H1 (cell line): Measurements from ENCODE around the gene SPATA16.

Experiments
- EZH2 ChIP-seq: fragments of 200-600 bp; sonication (generic); IDR thresholded peaks from 2 replicates; pipeline ENCODE4 v1.7.1; 2012; ENCODE audit warnings: low read depth, mild to moderate bottlenecking, moderate library complexity, low read length, inconsistent platforms; ENCODE audit not compliant: severe bottlenecking
- POLR2A ChIP-seq, 2 experiments: IDR thresholded peaks; 1 replicate in 1 of 2; 2 replicates in 1 of 2; pipeline ENCODE4 v1.6.1; 2011; ENCODE audit warnings: low read depth in 2 of 2, low read length in 2 of 2, mild to moderate bottlenecking in 2 of 2; ENCODE audit errors: control extremely low read depth in 1 of 2
- RFX5 ChIP-seq: IDR thresholded peaks from 2 replicates; pipeline ENCODE4 v1.6.1; 2011; ENCODE audit warnings: low read depth, low read length, improper control_type of control experiment, borderline replicate concordance
- SIN3A ChIP-seq, 2 experiments: IDR thresholded peaks in 1 of 2; conservative IDR thresholded peaks in 1 of 2; 2 replicates each; pipeline ENCODE4 v1.6.1; 2011 to 2012; ENCODE audit warnings: low read length in 2 of 2, improper control_type of control experiment in 1 of 2, low read depth in 1 of 2, mild to moderate bottlenecking in 1 of 2
- TF ChIP-seq, protein P1 (sequence below), 3 experiments: IDR thresholded peaks; 1 replicate in 2 of 3; 2 replicates in 1 of 3; pipeline versions ENCODE4 v1.5.1 to v1.6.1; 2011; ENCODE audit warnings: low read length in 3 of 3, mild to moderate bottlenecking in 3 of 3, inconsistent platforms in 2 of 3, low read depth in 1 of 3, moderate library complexity in 1 of 3; ENCODE audit not compliant: insufficient read depth in 1 of 3; ENCODE audit errors: control extremely low read depth in 1 of 3
- TF ChIP-seq, protein P2 (sequence below): IDR thresholded peaks from 2 replicates; pipeline ENCODE4 v1.6.1; 2012; ENCODE audit warnings: inconsistent platforms
- TF ChIP-seq, protein P3 (sequence below): IDR thresholded peaks from 2 replicates; pipeline ENCODE4 v1.6.1; 2012; ENCODE audit warnings: inconsistent platforms

DNA sequence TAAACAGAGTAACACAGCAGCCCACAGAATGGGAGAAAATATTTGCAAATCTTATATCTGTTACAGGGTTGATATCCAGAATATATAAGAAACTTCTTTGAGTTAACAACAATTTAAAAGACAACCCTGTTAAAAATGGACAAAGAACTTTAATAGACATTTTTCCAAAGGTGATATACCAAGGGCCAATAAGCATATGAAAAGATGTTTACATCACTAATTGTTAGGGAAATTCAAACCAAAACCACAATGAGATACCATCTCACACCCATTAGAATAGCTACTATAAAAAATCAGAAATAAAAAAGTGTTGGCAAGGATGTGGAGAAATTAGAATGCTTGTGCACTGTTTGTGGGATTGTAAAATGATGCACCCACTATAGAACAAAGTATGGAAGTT is 110.8 kb downstream of the SPATA16 start:
- TF ChIP-seq RFX5 (no peak), EZH2 (no peak), POLR2A (IDR thresholded peaks at IDR 0.05; ENCODE audit: control extremely low read depth in 1 of 2, low read depth in 2 of 2, low read length in 2 of 2) (no peak), SIN3A (conservative IDR thresholded peaks at IDR 0.05 in 1 of 2, IDR thresholded peaks at IDR 0.05 in 1 of 2; ENCODE audit: low read depth in 1 of 2, low read length in 2 of 2) (no peak)
- TF ChIP-seq, protein P1, sequence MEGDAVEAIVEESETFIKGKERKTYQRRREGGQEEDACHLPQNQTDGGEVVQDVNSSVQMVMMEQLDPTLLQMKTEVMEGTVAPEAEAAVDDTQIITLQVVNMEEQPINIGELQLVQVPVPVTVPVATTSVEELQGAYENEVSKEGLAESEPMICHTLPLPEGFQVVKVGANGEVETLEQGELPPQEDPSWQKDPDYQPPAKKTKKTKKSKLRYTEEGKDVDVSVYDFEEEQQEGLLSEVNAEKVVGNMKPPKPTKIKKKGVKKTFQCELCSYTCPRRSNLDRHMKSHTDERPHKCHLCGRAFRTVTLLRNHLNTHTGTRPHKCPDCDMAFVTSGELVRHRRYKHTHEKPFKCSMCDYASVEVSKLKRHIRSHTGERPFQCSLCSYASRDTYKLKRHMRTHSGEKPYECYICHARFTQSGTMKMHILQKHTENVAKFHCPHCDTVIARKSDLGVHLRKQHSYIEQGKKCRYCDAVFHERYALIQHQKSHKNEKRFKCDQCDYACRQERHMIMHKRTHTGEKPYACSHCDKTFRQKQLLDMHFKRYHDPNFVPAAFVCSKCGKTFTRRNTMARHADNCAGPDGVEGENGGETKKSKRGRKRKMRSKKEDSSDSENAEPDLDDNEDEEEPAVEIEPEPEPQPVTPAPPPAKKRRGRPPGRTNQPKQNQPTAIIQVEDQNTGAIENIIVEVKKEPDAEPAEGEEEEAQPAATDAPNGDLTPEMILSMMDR (IDR thresholded peaks at IDR 0.05; ENCODE audit: control extremely low read depth in 1 of 3, insufficient read depth in 1 of 3, low read depth in 1 of 3, low read length in 3 of 3) = no peak
- TF ChIP-seq, protein P2, sequence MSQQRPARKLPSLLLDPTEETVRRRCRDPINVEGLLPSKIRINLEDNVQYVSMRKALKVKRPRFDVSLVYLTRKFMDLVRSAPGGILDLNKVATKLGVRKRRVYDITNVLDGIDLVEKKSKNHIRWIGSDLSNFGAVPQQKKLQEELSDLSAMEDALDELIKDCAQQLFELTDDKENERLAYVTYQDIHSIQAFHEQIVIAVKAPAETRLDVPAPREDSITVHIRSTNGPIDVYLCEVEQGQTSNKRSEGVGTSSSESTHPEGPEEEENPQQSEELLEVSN = no peak
- TF ChIP-seq, protein P3, sequence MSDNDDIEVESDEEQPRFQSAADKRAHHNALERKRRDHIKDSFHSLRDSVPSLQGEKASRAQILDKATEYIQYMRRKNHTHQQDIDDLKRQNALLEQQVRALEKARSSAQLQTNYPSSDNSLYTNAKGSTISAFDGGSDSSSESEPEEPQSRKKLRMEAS = no peak
